GM13976 (cell line): Measurements from ENCODE around the gene CASP5.

Source experiments
- DNase-seq: peaks from one replicate; pipeline ENCODE4 v3.0.0; 2012; ENCODE audit warnings: low spot score
- CTCF ChIP-seq: IDR thresholded peaks from 2 replicates; pipeline ENCODE4 v1.5.1; 2012; ENCODE audit warnings: borderline replicate concordance, mild to moderate bottlenecking; ENCODE audit not compliant: insufficient read depth; ENCODE audit errors: extremely low read depth, missing control alignments, control extremely low read depth
- in situ Hi-C: fragments of 300-500 bp; cut with MboI; formaldehyde crosslinking; loops from one replicate; pipeline ENCODE4 v1.12.0; 2022; ENCODE audit warnings: low sequenced_read_pairs, mixed read lengths, inconsistent platforms; ENCODE audit not compliant: unreplicated experiment

The CASP5 gene

GRCh38 chr11:105027678-105028077 is 4.7 kb upstream of the CASP5 start:
- in situ Hi-C loops = no loop called here
- no peak for DNase-seq
- TF ChIP-seq CTCF = no peak

GRCh38 chr11:105024394-105024793 is 1.4 kb upstream of the CASP5 start:
- no peak for TF ChIP-seq CTCF
- in situ Hi-C loops = no loop called here
- no peak for DNase-seq

- in situ Hi-C loops = no loop called here
- TF ChIP-seq CTCF = no peak
These were observed 441 bp downstream of the CASP5 start for GRCh38 chr11:105022527-105022926.

GRCh38 chr11:105007463-105007862 is 15.5 kb downstream of the CASP5 start:
- TF ChIP-seq CTCF = no peak
- DNase-seq = no peak
- in situ Hi-C loops = no loop called here

More at GRCh38 chr11:105022527-105022926, 441 bp downstream of the CASP5 start:
- no peak for DNase-seq

GRCh38 chr11:105005451-105005845 is 17.5 kb downstream of the CASP5 start:
- DNase-seq = no peak
- TF ChIP-seq CTCF = no peak
- in situ Hi-C loops = no loop called here

GRCh38 chr11:105004021-105004420 is 18.9 kb downstream of the CASP5 start:
- TF ChIP-seq CTCF = no peak
- in situ Hi-C loops = no loop called here

GRCh38 chr11:105003151-105003550 is 19.8 kb downstream of the CASP5 start:
- DNase-seq = no peak
- TF ChIP-seq CTCF = no peak
- in situ Hi-C loops = no loop called here

More at GRCh38 chr11:105004021-105004420, 18.9 kb downstream of the CASP5 start:
- no peak for DNase-seq
